ENCODE results near the gene PIP5K1B. TPM values are rescaled to one million over a fixed set of nuclear protein-coding genes. Genes with fewer than 3 reads are reported as not detected.

The PIP5K1B gene
- total RNA-seq, 6 experiments from 2014 or later = not detected

- H3K9me3 Mint-ChIP-seq = no peaks in the 10 kb centered on the region
- H3K27me3 Mint-ChIP-seq (ENCODE audit: insufficient read depth) = peaks cover 4% of the 10 kb centered on the region; the same call in 1 of the 2 replicates
- H3K4me1 Mint-ChIP-seq (ENCODE audit: low read depth) = no peaks in the 10 kb centered on the region
- no peak overlapping the region for H3K4me3 Mint-ChIP-seq
- no peak overlapping the region for H3K27ac Mint-ChIP-seq
- H3K36me3 Mint-ChIP-seq (ENCODE audit: low read depth) = no peaks in the 10 kb centered on the region
- DNase-seq = no peak
- no peak for TF ChIP-seq CTCF (IDR thresholded peaks at IDR 0.05)
Observed at GRCh38 chr9:68920921-68921320, 215.9 kb downstream of the PIP5K1B start.

GRCh38 chr9:68923480-68923879, 218.4 kb downstream of the PIP5K1B start:
- H3K36me3 Mint-ChIP-seq (ENCODE audit: low read depth) = no peaks in the 10 kb centered on the region
- TF ChIP-seq CTCF (IDR thresholded peaks at IDR 0.05) = no peak
- H3K27ac Mint-ChIP-seq = no peak overlapping the region
- no peaks in the 10 kb centered on the region for H3K4me1 Mint-ChIP-seq (ENCODE audit: low read depth)
- H3K9me3 Mint-ChIP-seq = no peaks in the 10 kb centered on the region
- H3K27me3 Mint-ChIP-seq (ENCODE audit: insufficient read depth) = peaks cover 2% of the 10 kb centered on the region; the same call in 1 of the 2 replicates
- no peak overlapping the region for H3K4me3 Mint-ChIP-seq
- DNase-seq = no peak

- TF ChIP-seq CTCF (IDR thresholded peaks at IDR 0.05) = no peak
- Mint-ChIP-seq H3K9me3 (no peaks in the 10 kb centered on the region), H3K27me3 (ENCODE audit: insufficient read depth) (peaks cover 2% of the 10 kb centered on the region; the same call in 1 of the 2 replicates), H3K36me3 (ENCODE audit: low read depth) (no peaks in the 10 kb centered on the region), H3K27ac (no peak overlapping the region), H3K4me3 (no peak overlapping the region), H3K4me1 (ENCODE audit: low read depth) (no peaks in the 10 kb centered on the region)
- DNase-seq = no peak
Observed at GRCh38 chr9:68925175-68925574, 220.1 kb downstream of the PIP5K1B start.

GRCh38 chr9:68927165-68927564, 222.1 kb downstream of the PIP5K1B start:
- no peak overlapping the region for H3K27ac Mint-ChIP-seq
- TF ChIP-seq CTCF (IDR thresholded peaks at IDR 0.05) = no peak
- no peak overlapping the region for H3K4me3 Mint-ChIP-seq
- no peaks in the 10 kb centered on the region for H3K9me3 Mint-ChIP-seq
- H3K27me3 Mint-ChIP-seq (ENCODE audit: insufficient read depth) = peaks cover 2% of the 10 kb centered on the region; the same call in 1 of the 2 replicates
- H3K36me3 Mint-ChIP-seq (ENCODE audit: low read depth) = no peaks in the 10 kb centered on the region
- H3K4me1 Mint-ChIP-seq (ENCODE audit: low read depth) = no peaks in the 10 kb centered on the region
- DNase-seq = no peak

GRCh38 chr9:68931821-68932220, 226.8 kb downstream of the PIP5K1B start:
- no peak for DNase-seq
- H3K27me3 Mint-ChIP-seq (ENCODE audit: insufficient read depth) = no peaks in the 10 kb centered on the region; the same call in 1 of the 2 replicates
- no peak for TF ChIP-seq CTCF (IDR thresholded peaks at IDR 0.05)
- H3K27ac Mint-ChIP-seq = no peak overlapping the region
- H3K4me3 Mint-ChIP-seq = no peak overlapping the region
- H3K36me3 Mint-ChIP-seq (ENCODE audit: low read depth) = no peaks in the 10 kb centered on the region
- H3K9me3 Mint-ChIP-seq = no peaks in the 10 kb centered on the region
- H3K4me1 Mint-ChIP-seq (ENCODE audit: low read depth) = no peaks in the 10 kb centered on the region

GRCh38 chr9:68932458-68932857, 227.4 kb downstream of the PIP5K1B start:
- TF ChIP-seq CTCF (IDR thresholded peaks at IDR 0.05) = no peak
- Mint-ChIP-seq H3K36me3 (ENCODE audit: low read depth) (no peaks in the 10 kb centered on the region), H3K4me1 (ENCODE audit: low read depth) (no peaks in the 10 kb centered on the region), H3K27ac (no peak overlapping the region), H3K27me3 (ENCODE audit: insufficient read depth) (no peaks in the 10 kb centered on the region; the same call in 1 of the 2 replicates), H3K4me3 (no peak overlapping the region), H3K9me3 (no peaks in the 10 kb centered on the region)
- no peak for DNase-seq

All from HFFc6 (cell line).